GM23338 (cell line): ENCODE results near the gene SLC16A9. TPM values are rescaled to one million over a fixed set of nuclear protein-coding genes. Genes with fewer than 3 reads are reported as not detected.

Experiments
- ATAC-seq: fragments of 200-7000 bp; cut with Tn5 transposase; 3 replicates; pipeline ENCODE4 v1.9.1; 2020
- DNase-seq: peaks from one replicate; pipeline ENCODE4 v3.0.0-alpha.2; 2015; ENCODE audit warnings: low spot score
- H2AFZ ChIP-seq: fragments of 200-600 bp; sonication (generic); 2 replicates; pipeline ENCODE4 v1.8.0; 2016; ENCODE audit warnings: antibody characterized with exemption, mild to moderate bottlenecking, moderate library complexity
- H3F3A ChIP-seq: fragments of 200-600 bp; sonication (generic); replicated peaks from 2 replicates; pipeline ENCODE4 v1.8.0; 2017; ENCODE audit warnings: antibody characterized with exemption, mixed run types, low read depth
- H3K27ac ChIP-seq: fragments of 200-600 bp; sonication (generic); 2 replicates; pipeline ENCODE4 v1.6.1; 2016; ENCODE audit warnings: low read depth
- H3K27me3 ChIP-seq: fragments of 200-600 bp; sonication (generic); 2 replicates; pipeline ENCODE4 v1.8.0; 2016; ENCODE audit warnings: mild to moderate bottlenecking, mixed run types, moderate library complexity; ENCODE audit not compliant: insufficient read depth
- H3K36me3 ChIP-seq: fragments of 200-600 bp; sonication (generic); 2 replicates; pipeline ENCODE4 v1.8.0; 2016; ENCODE audit warnings: mild to moderate bottlenecking; ENCODE audit not compliant: insufficient read depth
- H3K4me1 ChIP-seq: fragments of 200-600 bp; sonication (generic); 2 replicates; pipeline ENCODE4 v1.8.0; 2016; ENCODE audit warnings: mild to moderate bottlenecking, moderate library complexity; ENCODE audit not compliant: insufficient read depth
- H3K4me2 ChIP-seq: fragments of 200-600 bp; sonication (generic); 2 replicates; pipeline ENCODE4 v1.7.1; 2017; ENCODE audit warnings: mixed run types
- H3K4me3 ChIP-seq: fragments of 200-600 bp; sonication (generic); 2 replicates; pipeline ENCODE4 v1.6.1; 2016; ENCODE audit warnings: mixed run types
- H3K79me2 ChIP-seq: fragments of 200-600 bp; sonication (generic); replicated peaks from 2 replicates; pipeline ENCODE4 v1.8.0; 2017; ENCODE audit warnings: mild to moderate bottlenecking; ENCODE audit not compliant: insufficient read depth
- H3K9me2 ChIP-seq: fragments of 200-600 bp; sonication (generic); 2 replicates; pipeline ENCODE4 v1.8.0; 2017; ENCODE audit not compliant: insufficient read depth
- H4K20me1 ChIP-seq: fragments of 200-600 bp; sonication (generic); replicated peaks from 2 replicates; pipeline ENCODE4 v1.8.0; 2017; ENCODE audit warnings: mild to moderate bottlenecking; ENCODE audit not compliant: insufficient read depth
- H3K27ac Mint-ChIP-seq: 2 replicates; pipeline ENCODE4 v1.8.0; 2020; ENCODE audit warnings: inconsistent platforms, mild to moderate bottlenecking, moderate library complexity, mixed read lengths
- H3K27me3 Mint-ChIP-seq: 3 replicates; pipeline ENCODE4 v1.8.0; 2022; ENCODE audit warnings: low read depth, mild to moderate bottlenecking, moderate library complexity, mixed read lengths, inconsistent platforms; ENCODE audit not compliant: insufficient read depth, poor library complexity
- H3K36me3 Mint-ChIP-seq: 3 replicates; pipeline ENCODE4 v1.8.0; 2021; ENCODE audit warnings: low read depth, mild to moderate bottlenecking, inconsistent platforms, moderate library complexity, mixed read lengths
- H3K4me1 Mint-ChIP-seq: 3 replicates; pipeline ENCODE4 v1.8.0; 2020; ENCODE audit warnings: mild to moderate bottlenecking, inconsistent platforms, mixed read lengths
- H3K4me3 Mint-ChIP-seq: 3 replicates; pipeline ENCODE4 v1.8.0; 2021; ENCODE audit warnings: moderate library complexity, mild to moderate bottlenecking, inconsistent platforms, mixed read lengths
- H3K9me3 Mint-ChIP-seq: 3 replicates; pipeline ENCODE4 v1.8.0; 2020; ENCODE audit warnings: moderate library complexity, mild to moderate bottlenecking, inconsistent platforms, mixed read lengths
- EZH2phosphoT487 ChIP-seq: fragments of 200-600 bp; sonication (generic); IDR thresholded peaks from one replicate; pipeline ENCODE4 v1.8.1; 2018; ENCODE audit warnings: antibody characterized with exemption; ENCODE audit not compliant: unreplicated experiment
- NANOG ChIP-seq: IDR thresholded peaks from 2 replicates; pipeline ENCODE4 v1.6.1; 2016; ENCODE audit warnings: antibody characterized with exemption, borderline replicate concordance
- POLR2AphosphoS5 ChIP-seq: IDR thresholded peaks from 2 replicates; pipeline ENCODE4 v1.6.1; 2016; ENCODE audit warnings: antibody characterized with exemption, low read depth
- ZNF114 ChIP-seq: fragments of 250-450 bp; sonication (Bioruptor Pico); IDR thresholded peaks from 2 replicates; pipeline ENCODE4 v1.5.0; 2020; ENCODE audit warnings: mild to moderate bottlenecking, moderate library complexity
- ZNF331 ChIP-seq: fragments of 250-450 bp; sonication (Bioruptor Pico); IDR thresholded peaks from 2 replicates; pipeline ENCODE4 v1.5.0; 2020; ENCODE audit warnings: low read depth, mild to moderate bottlenecking, moderate library complexity
- polyA plus RNA-seq: library from polyadenylated mRNA; unstranded; fragments of >200 nt; fragmentation: Nextera tagmentation; extraction: Ambion mirVana; gene quantifications from 2 replicates; pipeline ENCODE4 v1.2.1, GENCODE V29; 2016
- total RNA-seq: library from RNA; depleted of rRNA; stranded (reverse); fragments of >200 nt; shearing (Covaris generic); gene quantifications from 2 replicates; pipeline ENCODE4 v1.2.3, GENCODE V29; 2014
- TF ChIP-seq, protein P1 (sequence below): fragments of 250-450 bp; sonication (Bioruptor Pico); IDR thresholded peaks from 2 replicates; pipeline ENCODE4 v1.5.0; 2020; ENCODE audit warnings: mild to moderate bottlenecking, moderate library complexity
- TF ChIP-seq, protein P2 (sequence below), 2 experiments: fragments of 200-600 bp in 1 of 2; sonication (generic) in 1 of 2; conservative IDR thresholded peaks; 2 replicates each; pipeline versions ENCODE4 v1.5.1 to v1.6.1; 2016 to 2017; ENCODE audit warnings: antibody characterized with exemption in 2 of 2, low read depth in 2 of 2, mild to moderate bottlenecking in 2 of 2, moderate library complexity in 1 of 2
- TF ChIP-seq, protein P3 (sequence below): IDR thresholded peaks from one replicate; pipeline ENCODE4 v1.6.1; 2018; ENCODE audit warnings: antibody characterized with exemption; ENCODE audit not compliant: unreplicated experiment

Gene SLC16A9
- total and polyA plus RNA-seq, 2 experiments from 2014 or later, result 6.5 to 11.4 TPM

DNA sequence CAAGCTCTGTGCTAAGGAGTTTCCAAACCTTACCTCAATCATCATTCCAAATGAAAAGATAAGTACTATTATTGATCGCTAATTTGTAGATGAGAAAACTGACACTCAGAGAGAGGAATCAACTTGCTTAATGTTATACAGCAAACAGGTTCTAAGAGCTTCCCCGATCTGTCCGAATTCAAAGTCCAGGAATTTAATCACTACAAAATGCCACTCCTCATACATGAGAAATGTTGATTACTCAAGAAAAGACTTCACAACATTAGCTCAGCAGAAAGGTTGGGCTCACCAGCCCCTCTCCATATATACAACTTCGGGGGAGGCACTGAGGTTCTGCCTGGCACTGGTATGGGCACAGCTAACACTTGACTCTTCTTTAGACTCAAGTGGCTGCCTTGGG lies 80.7 kb downstream of the SLC16A9 start:
- Histone ChIP-seq H3K27ac (no peak overlapping the region), H3K27me3 (no peaks in the 10 kb centered on the region), H3K9me2 (no peaks in the 10 kb centered on the region), H3K4me2 (no peak overlapping the region), H4K20me1 (no peaks in the 10 kb centered on the region), H3F3A (no peaks in the 10 kb centered on the region), H3K79me2 (no peaks in the 10 kb centered on the region), H3K4me1 (peaks cover 9% of the 10 kb centered on the region), H2AFZ (no peak overlapping the region), H3K36me3 (no peaks in the 10 kb centered on the region), H3K4me3 (no peak overlapping the region)
- H3K27ac Mint-ChIP-seq, result no peak overlapping the region
- H3K27me3 Mint-ChIP-seq, result peaks cover 2% of the 10 kb centered on the region
- H3K4me3 Mint-ChIP-seq, result no peak overlapping the region
- H3K36me3 Mint-ChIP-seq, result no peaks in the 10 kb centered on the region
- DNase-seq (no peak), ATAC-seq (no peak)
- peaks cover 20% of the 10 kb centered on the region for H3K4me1 Mint-ChIP-seq
- H3K9me3 Mint-ChIP-seq, result no peaks in the 10 kb centered on the region
- TF ChIP-seq ZNF331 (CRISPR knock-in tag) (no peak), POLR2AphosphoS5 (no peak), EZH2phosphoT487 (no peak), ZNF114 (CRISPR knock-in tag) (no peak), NANOG (no peak)
- TF ChIP-seq, protein P1, sequence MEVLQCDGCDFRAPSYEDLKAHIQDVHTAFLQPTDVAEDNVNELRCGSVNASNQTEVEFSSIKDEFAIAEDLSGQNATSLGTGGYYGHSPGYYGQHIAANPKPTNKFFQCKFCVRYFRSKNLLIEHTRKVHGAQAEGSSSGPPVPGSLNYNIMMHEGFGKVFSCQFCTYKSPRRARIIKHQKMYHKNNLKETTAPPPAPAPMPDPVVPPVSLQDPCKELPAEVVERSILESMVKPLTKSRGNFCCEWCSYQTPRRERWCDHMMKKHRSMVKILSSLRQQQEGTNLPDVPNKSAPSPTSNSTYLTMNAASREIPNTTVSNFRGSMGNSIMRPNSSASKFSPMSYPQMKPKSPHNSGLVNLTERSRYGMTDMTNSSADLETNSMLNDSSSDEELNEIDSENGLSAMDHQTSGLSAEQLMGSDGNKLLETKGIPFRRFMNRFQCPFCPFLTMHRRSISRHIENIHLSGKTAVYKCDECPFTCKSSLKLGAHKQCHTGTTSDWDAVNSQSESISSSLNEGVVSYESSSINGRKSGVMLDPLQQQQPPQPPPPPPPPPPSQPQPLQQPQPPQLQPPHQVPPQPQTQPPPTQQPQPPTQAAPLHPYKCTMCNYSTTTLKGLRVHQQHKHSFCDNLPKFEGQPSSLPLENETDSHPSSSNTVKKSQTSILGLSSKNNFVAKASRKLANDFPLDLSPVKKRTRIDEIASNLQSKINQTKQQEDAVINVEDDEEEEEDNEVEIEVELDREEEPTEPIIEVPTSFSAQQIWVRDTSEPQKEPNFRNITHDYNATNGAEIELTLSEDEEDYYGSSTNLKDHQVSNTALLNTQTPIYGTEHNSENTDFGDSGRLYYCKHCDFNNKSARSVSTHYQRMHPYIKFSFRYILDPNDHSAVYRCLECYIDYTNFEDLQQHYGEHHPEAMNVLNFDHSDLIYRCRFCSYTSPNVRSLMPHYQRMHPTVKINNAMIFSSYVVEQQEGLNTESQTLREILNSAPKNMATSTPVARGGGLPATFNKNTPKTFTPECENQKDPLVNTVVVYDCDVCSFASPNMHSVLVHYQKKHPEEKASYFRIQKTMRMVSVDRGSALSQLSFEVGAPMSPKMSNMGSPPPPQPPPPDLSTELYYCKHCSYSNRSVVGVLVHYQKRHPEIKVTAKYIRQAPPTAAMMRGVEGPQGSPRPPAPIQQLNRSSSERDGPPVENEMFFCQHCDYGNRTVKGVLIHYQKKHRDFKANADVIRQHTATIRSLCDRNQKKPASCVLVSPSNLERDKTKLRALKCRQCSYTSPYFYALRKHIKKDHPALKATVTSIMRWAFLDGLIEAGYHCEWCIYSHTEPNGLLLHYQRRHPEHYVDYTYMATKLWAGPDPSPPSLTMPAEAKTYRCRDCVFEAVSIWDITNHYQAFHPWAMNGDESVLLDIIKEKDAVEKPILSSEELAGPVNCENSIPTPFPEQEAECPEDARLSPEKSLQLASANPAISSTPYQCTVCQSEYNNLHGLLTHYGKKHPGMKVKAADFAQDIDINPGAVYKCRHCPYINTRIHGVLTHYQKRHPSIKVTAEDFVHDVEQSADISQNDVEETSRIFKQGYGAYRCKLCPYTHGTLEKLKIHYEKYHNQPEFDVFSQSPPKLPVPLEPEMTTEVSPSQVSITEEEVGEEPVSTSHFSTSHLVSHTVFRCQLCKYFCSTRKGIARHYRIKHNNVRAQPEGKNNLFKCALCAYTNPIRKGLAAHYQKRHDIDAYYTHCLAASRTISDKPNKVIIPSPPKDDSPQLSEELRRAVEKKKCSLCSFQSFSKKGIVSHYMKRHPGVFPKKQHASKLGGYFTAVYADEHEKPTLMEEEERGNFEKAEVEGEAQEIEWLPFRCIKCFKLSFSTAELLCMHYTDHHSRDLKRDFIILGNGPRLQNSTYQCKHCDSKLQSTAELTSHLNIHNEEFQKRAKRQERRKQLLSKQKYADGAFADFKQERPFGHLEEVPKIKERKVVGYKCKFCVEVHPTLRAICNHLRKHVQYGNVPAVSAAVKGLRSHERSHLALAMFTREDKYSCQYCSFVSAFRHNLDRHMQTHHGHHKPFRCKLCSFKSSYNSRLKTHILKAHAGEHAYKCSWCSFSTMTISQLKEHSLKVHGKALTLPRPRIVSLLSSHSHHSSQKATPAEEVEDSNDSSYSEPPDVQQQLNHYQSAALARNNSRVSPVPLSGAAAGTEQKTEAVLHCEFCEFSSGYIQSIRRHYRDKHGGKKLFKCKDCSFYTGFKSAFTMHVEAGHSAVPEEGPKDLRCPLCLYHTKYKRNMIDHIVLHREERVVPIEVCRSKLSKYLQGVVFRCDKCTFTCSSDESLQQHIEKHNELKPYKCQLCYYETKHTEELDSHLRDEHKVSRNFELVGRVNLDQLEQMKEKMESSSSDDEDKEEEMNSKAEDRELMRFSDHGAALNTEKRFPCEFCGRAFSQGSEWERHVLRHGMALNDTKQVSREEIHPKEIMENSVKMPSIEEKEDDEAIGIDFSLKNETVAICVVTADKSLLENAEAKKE, result no peak
- TF ChIP-seq, protein P2, sequence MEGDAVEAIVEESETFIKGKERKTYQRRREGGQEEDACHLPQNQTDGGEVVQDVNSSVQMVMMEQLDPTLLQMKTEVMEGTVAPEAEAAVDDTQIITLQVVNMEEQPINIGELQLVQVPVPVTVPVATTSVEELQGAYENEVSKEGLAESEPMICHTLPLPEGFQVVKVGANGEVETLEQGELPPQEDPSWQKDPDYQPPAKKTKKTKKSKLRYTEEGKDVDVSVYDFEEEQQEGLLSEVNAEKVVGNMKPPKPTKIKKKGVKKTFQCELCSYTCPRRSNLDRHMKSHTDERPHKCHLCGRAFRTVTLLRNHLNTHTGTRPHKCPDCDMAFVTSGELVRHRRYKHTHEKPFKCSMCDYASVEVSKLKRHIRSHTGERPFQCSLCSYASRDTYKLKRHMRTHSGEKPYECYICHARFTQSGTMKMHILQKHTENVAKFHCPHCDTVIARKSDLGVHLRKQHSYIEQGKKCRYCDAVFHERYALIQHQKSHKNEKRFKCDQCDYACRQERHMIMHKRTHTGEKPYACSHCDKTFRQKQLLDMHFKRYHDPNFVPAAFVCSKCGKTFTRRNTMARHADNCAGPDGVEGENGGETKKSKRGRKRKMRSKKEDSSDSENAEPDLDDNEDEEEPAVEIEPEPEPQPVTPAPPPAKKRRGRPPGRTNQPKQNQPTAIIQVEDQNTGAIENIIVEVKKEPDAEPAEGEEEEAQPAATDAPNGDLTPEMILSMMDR (conservative IDR thresholded peaks at IDR 0.05; ENCODE audit: low read depth in 2 of 2), result no peak
- TF ChIP-seq, protein P3, sequence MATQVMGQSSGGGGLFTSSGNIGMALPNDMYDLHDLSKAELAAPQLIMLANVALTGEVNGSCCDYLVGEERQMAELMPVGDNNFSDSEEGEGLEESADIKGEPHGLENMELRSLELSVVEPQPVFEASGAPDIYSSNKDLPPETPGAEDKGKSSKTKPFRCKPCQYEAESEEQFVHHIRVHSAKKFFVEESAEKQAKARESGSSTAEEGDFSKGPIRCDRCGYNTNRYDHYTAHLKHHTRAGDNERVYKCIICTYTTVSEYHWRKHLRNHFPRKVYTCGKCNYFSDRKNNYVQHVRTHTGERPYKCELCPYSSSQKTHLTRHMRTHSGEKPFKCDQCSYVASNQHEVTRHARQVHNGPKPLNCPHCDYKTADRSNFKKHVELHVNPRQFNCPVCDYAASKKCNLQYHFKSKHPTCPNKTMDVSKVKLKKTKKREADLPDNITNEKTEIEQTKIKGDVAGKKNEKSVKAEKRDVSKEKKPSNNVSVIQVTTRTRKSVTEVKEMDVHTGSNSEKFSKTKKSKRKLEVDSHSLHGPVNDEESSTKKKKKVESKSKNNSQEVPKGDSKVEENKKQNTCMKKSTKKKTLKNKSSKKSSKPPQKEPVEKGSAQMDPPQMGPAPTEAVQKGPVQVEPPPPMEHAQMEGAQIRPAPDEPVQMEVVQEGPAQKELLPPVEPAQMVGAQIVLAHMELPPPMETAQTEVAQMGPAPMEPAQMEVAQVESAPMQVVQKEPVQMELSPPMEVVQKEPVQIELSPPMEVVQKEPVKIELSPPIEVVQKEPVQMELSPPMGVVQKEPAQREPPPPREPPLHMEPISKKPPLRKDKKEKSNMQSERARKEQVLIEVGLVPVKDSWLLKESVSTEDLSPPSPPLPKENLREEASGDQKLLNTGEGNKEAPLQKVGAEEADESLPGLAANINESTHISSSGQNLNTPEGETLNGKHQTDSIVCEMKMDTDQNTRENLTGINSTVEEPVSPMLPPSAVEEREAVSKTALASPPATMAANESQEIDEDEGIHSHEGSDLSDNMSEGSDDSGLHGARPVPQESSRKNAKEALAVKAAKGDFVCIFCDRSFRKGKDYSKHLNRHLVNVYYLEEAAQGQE, result no peak
